ENCODE results near the gene CNDP1.

GRCh38 chr18:74528478-74528877 is 5.8 kb upstream of the CNDP1 start:
- TF ChIP-seq CTCF (IDR thresholded peaks at IDR 0.05) (no peak), ZFX (IDR thresholded peaks at IDR 0.05; ENCODE audit: borderline replicate concordance) (no peak)

Data from 22Rv1 (cell line).